Large intestine (tissue), 3 donors: ENCODE measurements around the gene CALML5. TPM values are rescaled to one million over a fixed set of nuclear protein-coding genes. Genes with fewer than 3 reads are reported as not detected.

Source experiments
- DNase-seq, 2 donors: peaks; one replicate each; pipeline versions ENCODE4 v3.0.0 to v3.0.0-alpha.2; 2013
- H3K27ac ChIP-seq: one replicate; pipeline ENCODE4 v1.5.1; 2013; ENCODE audit warnings: low read length
- H3K27me3 ChIP-seq: 2 replicates; pipeline ENCODE4 v1.6.1; 2013; ENCODE audit warnings: low read length; ENCODE audit not compliant: control insufficient read depth, insufficient read depth
- H3K36me3 ChIP-seq: 2 replicates; pipeline ENCODE4 v1.6.1; 2013; ENCODE audit warnings: low read length; ENCODE audit not compliant: control insufficient read depth, insufficient read depth
- H3K4me1 ChIP-seq: one replicate; pipeline ENCODE4 v1.6.1; 2013; ENCODE audit warnings: low read length; ENCODE audit not compliant: control insufficient read depth, insufficient read depth
- H3K4me3 ChIP-seq: one replicate; pipeline ENCODE4 v1.5.1; 2013; ENCODE audit warnings: low read length
- H3K9me3 ChIP-seq: one replicate; pipeline ENCODE4 v1.6.1; 2013; ENCODE audit warnings: mild to moderate bottlenecking, low read depth, low read length, moderate library complexity; ENCODE audit not compliant: control insufficient read depth
- WGBS: methylation state at CpG from one replicate; pipeline ENCODE4 v1.1.5; 2013; ENCODE audit warnings: low lambda C conversion rate; ENCODE audit not compliant: insufficient coverage; 5-methylcytosine and 5-hydroxymethylcytosine counted together
- polyA plus RNA-seq: library from polyadenylated mRNA; unstranded; fragments of 120-200 nt; gene quantifications from one replicate; pipeline ENCODE4 v1.2.1, GENCODE V29; 2013

CALML5 gene
- polyA plus RNA-seq, 1 donor: not detected

DNA sequence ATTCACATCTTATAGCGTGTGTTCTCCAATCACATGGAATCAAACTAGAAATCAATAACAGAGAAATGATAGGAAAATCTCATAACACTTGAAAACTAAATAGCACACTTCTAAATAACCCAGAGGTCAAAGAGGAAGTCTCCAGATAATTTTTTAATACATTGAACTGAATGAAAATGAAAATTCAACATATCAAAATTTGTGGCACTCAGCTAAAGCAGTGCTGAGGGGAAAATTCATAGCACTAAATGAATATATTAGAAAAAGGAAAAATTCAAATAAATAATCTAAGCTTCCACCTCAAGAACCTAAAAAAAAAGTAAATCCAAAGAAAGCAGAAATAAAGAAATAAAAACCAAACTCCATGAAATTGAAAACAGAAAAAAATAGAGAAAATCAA is 42.7 kb upstream of the CALML5 start:
- H3K36me3 ChIP-seq: no peaks in the 10 kb centered on the region
- H3K9me3 ChIP-seq: peaks cover 2% of the 10 kb centered on the region
- H3K4me1 ChIP-seq: peaks cover 49% of the 10 kb centered on the region
- H3K4me3 ChIP-seq: no peak overlapping the region
- peak overlapping the region; percentile 73 for H3K27ac ChIP-seq
- DNase-seq: no peak
- no CpG with 5 or more reads among the region's 1 CpG for WGBS
- no peaks in the 10 kb centered on the region for H3K27me3 ChIP-seq

DNA sequence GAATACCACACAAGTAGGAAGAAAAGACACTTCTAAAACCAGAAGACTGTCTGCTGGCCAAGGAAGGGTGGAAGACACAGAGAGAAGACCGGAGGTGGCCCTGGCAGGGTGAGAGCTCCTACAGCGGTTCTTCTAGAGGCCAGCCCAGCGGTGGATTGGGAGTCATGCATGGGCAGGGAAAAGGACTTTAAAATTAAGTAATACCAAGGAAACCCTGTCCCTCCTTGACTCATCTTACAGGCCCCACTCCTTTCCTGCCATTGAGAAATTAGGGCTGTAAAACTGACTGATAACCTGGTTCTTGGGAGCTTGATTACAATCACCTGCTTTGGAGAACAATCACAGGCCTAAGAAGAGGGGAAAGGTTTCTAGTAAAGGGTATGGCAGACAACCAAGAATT is 41.5 kb upstream of the CALML5 start:
- peak overlapping the region; percentile 73 for H3K27ac ChIP-seq

DNA sequence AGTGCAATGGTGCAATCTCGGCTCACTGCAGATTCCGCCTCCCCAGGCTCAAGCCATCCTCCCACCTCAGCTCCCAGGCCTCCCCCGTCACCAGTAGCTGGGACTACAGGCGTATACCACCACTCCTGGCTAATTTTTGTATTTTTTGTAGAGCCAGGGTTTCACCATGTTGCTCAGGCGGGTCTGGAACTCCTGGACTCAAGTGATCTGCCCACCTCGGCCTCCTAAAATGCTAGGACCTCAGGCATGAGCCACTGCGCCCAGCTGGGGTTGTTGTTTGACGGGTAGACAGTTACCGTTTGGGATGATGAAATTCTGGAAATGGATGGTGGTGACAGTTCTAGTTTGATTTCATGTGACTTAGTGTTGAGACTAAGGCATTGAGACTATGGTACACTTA is 40.7 kb upstream of the CALML5 start:
- Histone ChIP-seq H3K4me1 (peaks cover 29% of the 10 kb centered on the region), H3K4me3 (no peak overlapping the region), H3K9me3 (no peaks in the 10 kb centered on the region), H3K27ac (no peak overlapping the region), H3K36me3 (no peaks in the 10 kb centered on the region), H3K27me3 (no peaks in the 10 kb centered on the region)
- DNase-seq: no peak
- 100% methylated on average over 4 of the region's 9 CpGs for WGBS

More for the DNA sequence above, 41.5 kb upstream of the CALML5 start:
- WGBS: no CpG with 5 or more reads among the region's 3 CpGs
- Histone ChIP-seq H3K9me3 (peaks cover under 1% of the 10 kb centered on the region), H3K27me3 (no peaks in the 10 kb centered on the region), H3K4me1 (peaks cover 37% of the 10 kb centered on the region), H3K4me3 (no peak overlapping the region), H3K36me3 (no peaks in the 10 kb centered on the region)
- DNase-seq: peak; percentile 66 to 77

DNA sequence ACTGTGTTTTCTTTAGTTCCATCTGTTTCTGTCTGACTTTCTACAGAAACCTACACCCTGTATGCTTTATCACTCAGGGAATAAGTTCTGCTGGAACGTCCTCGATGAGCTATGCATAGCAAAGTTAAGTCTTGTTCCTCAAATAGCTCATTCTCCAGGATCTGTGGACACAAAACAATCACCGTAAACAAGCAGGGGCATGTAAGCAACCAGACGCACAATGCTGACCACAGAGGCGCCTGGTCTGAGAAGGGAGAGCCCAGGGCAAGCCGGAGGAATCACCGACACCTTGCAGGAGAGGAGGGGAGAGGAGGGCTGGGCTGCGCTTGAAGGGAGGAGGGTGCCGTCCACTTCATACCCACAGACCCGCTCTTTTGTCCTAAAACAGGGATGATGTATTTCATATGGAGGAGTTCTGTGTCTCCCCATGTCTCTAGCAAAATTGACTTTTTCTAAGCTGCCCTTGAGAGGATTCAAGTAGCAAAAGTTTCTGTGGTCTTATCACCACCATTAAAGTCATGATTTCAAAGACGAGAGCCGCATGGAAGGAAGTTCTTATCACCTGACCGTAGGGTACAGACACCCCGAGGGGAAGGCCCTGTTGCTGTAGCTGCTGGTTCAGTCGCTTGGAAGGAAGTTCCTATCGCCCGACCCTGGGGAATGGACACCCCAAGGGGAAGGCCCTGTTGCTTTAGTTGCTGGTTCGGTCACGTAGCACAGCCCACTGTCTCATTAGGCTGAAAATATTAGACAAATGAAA is 39.7 kb upstream of the CALML5 start:
- no peaks in the 10 kb centered on the region for H3K27me3 ChIP-seq
- no peaks in the 10 kb centered on the region for H3K9me3 ChIP-seq
- no CpG with 5 or more reads among the region's 19 CpGs for WGBS
- H3K4me3 ChIP-seq: no peak overlapping the region
- DNase-seq: peak in 1 of 2 donors; percentile 57
- H3K4me1 ChIP-seq: peaks cover 27% of the 10 kb centered on the region
- no peaks in the 10 kb centered on the region for H3K36me3 ChIP-seq
- H3K27ac ChIP-seq: no peak overlapping the region

DNA sequence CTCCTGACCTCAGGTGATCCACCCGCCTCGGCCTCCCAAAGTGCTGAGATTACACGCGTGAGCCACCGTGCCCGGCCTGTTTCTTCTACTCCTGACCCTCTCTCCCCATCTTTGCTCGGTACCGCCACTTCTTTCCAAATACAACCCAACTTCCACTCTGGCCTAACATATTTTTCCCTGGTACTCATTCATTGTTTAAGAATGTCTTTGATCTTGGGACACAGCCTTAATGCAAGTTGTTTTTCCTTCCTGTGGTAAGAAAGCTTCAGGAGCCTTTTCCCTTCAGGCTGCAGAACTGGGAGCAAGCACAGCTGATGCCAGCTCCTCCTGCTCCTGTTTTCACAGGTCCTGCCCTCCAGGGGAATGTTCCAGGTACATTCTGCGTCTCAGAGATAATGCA is 39.1 kb upstream of the CALML5 start:
- Histone ChIP-seq H3K27me3 (no peaks in the 10 kb centered on the region), H3K27ac (no peak overlapping the region), H3K36me3 (no peaks in the 10 kb centered on the region), H3K9me3 (no peaks in the 10 kb centered on the region), H3K4me3 (no peak overlapping the region), H3K4me1 (peaks cover 27% of the 10 kb centered on the region)
- WGBS: 94% methylated on average over 6 of the region's 9 CpGs
- no peak for DNase-seq

DNA sequence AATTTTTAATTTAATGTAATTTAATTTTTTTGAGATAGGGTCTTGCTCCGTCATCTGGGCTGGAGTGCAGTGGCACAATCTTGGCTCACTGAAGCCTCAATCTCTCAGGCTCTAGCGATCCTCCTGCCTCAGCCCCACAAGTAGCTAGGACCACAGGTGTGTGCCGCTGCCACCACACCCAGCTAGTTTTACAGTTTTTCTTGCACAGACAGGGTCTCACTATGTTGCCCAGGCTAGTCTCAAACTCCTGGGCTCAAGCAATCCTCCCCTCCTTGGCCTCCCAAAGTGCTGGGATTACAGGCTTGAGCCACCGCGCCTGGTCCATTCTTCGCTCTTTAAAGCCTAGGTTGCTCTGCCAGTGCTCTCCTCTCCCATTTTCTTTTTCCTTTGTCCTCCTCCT is 38.3 kb upstream of the CALML5 start:
- Histone ChIP-seq H3K9me3 (no peaks in the 10 kb centered on the region), H3K4me1 (peaks cover 27% of the 10 kb centered on the region), H3K4me3 (no peak overlapping the region), H3K36me3 (no peaks in the 10 kb centered on the region), H3K27me3 (no peaks in the 10 kb centered on the region), H3K27ac (no peak overlapping the region)
- DNase-seq: no peak
- WGBS: 100% methylated on average over 3 of the region's 6 CpGs

DNA sequence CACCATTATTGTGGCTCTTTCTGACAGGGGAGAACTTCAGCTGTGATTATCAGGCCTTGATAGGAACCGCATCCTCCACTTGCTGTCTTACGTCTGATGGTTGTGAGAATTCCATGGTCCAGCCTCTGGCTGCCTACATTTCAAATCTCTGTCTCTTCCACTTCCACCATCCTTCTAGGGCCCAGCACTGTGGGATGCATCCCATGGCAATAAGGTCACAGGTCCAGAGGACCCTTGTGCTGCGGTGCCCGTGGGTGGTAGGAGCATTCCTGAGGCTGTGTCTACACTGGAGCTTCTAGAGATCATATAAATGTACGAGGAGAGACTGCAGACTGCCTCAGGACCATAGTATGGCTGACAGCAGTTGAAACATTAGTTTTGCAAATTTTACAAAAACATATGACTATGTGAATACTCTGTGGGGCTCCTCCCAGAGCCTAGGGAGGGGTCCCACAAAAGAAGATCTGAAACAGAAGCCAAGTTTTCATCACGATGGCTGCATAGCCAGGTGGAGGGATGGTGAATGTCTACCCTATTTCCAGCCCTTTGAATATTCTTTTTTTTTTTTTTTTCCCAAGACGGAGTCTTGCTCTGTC is 37.2 kb upstream of the CALML5 start:
- Histone ChIP-seq H3K36me3 (no peaks in the 10 kb centered on the region), H3K27ac (no peak overlapping the region), H3K4me3 (no peak overlapping the region), H3K9me3 (no peaks in the 10 kb centered on the region), H3K27me3 (no peaks in the 10 kb centered on the region), H3K4me1 (peaks cover 26% of the 10 kb centered on the region)
- no peak for DNase-seq
- 100% methylated on average over 1 of the region's 7 CpGs for WGBS

DNA sequence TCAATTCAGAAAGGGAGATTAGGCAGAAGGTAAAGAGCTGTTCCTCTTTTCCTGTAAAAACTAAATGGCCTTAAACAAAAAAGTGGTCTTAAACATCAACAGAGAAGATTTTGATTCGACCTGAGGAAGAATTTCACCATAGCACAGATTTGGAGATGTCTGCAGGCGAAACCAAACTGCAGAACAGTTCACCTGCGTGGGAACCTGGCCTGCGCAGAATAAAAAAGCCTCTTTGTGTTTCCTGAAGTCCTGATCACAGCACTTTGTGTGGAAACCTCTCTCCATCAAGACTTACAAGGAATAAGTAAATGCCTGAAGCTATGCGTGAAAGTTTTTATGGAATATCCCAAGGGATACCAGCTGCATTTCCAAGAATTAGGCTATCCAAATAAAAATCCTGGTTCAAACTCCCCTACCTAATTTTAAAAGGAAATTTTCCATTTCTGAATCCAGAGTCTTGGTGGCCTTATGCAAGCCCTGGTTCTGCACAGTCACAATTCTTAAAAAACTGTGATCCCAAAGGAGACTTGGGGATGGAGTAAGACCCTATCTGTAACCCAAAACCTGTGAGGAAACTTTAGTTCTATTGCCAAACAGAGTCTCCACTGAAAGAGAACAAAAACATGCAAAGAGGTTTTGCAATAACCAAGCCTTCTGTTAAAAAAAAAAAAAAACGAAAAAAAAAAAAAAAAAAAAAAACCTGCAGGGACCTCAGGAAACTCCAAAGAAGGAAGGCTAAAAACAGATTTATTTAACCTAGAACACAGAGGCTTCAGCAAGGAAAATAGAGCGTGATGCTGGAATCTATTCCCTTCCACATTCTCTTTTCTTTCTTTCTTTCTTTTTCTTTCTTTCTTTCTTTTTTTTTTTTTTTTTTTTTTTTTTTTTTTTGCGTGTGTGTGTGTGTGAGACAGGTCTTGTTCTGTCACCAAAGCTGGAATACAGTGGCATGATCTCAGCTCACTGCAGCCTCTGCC is 35.8 kb upstream of the CALML5 start:
- no CpG with 5 or more reads among the region's 8 CpGs for WGBS
- Histone ChIP-seq H3K4me3 (no peak overlapping the region), H3K27ac (no peak overlapping the region), H3K27me3 (no peaks in the 10 kb centered on the region), H3K9me3 (no peaks in the 10 kb centered on the region), H3K4me1 (peaks cover 13% of the 10 kb centered on the region), H3K36me3 (no peaks in the 10 kb centered on the region)
- DNase-seq: no peak

DNA sequence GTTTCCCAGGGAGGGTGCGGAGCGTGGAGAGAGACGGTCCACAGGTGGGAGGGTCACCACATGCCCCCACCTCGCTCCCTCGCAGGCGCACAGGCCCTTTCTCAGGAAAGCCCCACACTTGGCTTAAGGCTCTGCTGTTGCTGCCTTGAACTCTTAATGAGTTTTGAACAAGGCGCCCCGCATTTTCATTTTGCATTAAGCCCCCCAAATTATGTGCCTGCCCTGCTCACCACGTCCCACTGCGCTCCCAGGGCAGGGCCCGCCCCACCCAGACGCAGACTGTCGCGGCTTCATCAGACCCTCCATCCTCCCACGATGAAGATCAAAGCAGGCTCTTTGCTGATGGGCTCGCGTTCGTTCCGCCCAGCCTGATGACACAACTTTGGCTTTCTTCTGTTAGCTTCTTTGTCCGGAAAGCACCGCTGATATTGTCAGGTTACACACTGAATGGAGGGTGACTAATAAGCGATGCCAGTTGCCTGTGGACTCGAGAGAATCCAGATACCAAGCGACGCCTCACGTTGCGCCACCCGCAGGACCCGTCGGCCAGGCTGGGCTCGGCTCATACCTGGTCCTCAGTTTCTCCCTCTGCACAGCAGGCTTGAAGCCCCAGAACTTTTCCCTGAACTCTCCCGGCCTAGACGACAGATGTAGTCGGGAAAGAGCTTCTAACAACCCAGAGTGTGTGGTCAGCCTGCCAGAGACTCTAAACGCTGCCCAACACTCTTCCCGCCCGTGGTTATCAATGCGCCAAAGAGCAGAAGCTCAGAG is 34.9 kb upstream of the CALML5 start:
- WGBS: no CpG with 5 or more reads among the region's 38 CpGs
- Histone ChIP-seq H3K27ac (no peak overlapping the region), H3K36me3 (no peaks in the 10 kb centered on the region), H3K27me3 (no peaks in the 10 kb centered on the region), H3K4me1 (peaks cover 4% of the 10 kb centered on the region), H3K4me3 (no peak overlapping the region), H3K9me3 (no peaks in the 10 kb centered on the region)
- no peak for DNase-seq
